Measurements from ENCODE around the gene TAS1R1. TPM values are rescaled to one million over a fixed set of nuclear protein-coding genes. Genes with fewer than 3 reads are reported as not detected.

TAS1R1 gene
- total and polyA plus RNA-seq, 9 of the 15 experiments (the other 6 are each of a cell fraction or from before 2014, with no cell fraction given) = 0.06 TPM; not detected in 8

- TF ChIP-seq, protein P1, sequence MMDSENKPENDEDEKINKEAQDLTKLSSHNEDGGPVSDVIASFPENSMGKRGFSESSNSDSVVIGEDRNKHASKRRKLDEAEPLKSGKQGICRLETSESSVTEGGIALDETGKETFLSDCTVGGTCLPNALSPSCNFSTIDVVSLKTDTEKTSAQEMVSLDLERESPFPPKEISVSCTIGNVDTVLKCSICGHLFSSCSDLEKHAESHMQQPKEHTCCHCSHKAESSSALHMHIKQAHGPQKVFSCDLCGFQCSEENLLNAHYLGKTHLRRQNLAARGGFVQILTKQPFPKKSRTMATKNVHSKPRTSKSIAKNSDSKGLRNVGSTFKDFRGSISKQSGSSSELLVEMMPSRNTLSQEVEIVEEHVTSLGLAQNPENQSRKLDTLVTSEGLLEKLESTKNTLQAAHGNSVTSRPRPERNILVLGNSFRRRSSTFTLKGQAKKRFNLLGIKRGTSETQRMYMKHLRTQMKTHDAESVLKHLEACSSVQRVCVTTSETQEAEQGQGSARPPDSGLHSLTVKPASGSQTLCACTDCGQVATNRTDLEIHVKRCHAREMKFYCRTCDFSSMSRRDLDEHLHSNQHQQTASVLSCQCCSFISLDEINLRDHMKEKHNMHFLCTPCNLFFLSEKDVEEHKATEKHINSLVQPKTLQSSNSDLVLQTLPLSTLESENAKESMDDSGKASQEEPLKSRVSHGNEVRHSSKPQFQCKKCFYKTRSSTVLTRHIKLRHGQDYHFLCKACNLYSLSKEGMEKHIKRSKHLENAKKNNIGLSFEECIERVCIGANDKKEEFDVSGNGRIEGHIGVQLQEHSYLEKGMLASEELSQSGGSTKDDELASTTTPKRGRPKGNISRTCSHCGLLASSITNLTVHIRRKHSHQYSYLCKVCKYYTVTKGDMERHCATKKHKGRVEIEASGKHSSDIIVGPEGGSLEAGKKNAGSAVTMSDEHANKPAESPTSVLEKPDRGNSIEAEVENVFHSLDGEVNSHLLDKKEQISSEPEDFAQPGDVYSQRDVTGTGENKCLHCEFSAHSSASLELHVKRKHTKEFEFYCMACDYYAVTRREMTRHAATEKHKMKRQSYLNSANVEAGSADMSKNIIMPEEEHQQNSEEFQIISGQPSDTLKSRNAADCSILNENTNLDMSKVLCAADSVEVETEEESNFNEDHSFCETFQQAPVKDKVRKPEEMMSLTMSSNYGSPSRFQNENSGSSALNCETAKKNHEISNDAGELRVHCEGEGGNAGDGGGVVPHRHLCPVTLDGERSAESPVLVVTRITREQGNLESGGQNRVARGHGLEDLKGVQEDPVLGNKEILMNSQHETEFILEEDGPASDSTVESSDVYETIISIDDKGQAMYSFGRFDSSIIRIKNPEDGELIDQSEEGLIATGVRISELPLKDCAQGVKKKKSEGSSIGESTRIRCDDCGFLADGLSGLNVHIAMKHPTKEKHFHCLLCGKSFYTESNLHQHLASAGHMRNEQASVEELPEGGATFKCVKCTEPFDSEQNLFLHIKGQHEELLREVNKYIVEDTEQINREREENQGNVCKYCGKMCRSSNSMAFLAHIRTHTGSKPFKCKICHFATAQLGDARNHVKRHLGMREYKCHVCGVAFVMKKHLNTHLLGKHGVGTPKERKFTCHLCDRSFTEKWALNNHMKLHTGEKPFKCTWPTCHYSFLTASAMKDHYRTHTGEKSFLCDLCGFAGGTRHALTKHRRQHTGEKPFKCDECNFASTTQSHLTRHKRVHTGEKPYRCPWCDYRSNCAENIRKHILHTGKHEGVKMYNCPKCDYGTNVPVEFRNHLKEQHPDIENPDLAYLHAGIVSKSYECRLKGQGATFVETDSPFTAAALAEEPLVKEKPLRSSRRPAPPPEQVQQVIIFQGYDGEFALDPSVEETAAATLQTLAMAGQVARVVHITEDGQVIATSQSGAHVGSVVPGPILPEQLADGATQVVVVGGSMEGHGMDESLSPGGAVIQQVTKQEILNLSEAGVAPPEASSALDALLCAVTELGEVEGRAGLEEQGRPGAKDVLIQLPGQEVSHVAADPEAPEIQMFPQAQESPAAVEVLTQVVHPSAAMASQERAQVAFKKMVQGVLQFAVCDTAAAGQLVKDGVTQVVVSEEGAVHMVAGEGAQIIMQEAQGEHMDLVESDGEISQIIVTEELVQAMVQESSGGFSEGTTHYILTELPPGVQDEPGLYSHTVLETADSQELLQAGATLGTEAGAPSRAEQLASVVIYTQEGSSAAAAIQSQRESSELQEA (IDR thresholded peaks at IDR 0.05; ENCODE audit: low read depth) = no peak
- TF ChIP-seq TFE3 (CRISPR knock-in tag; IDR thresholded peaks at IDR 0.05) (peak; percentile 93), SP1 (CRISPR knock-in tag; IDR thresholded peaks at IDR 0.05) (peak; percentile 36), USF2 (CRISPR knock-in tag; IDR thresholded peaks at IDR 0.05) (peak; percentile 91), ZNF324 (CRISPR knock-in tag; IDR thresholded peaks at IDR 0.05) (no peak), FOXJ2 (tag; IDR thresholded peaks at IDR 0.05) (peak; percentile 96), ZFP1 (CRISPR knock-in tag; IDR thresholded peaks at IDR 0.05) (no peak), NRF1 (conservative IDR thresholded peaks at IDR 0.05 in 1 of 2, IDR thresholded peaks at IDR 0.05 in 1 of 2) (peak; percentile 68 to 76), MEIS2 (IDR thresholded peaks at IDR 0.05; ENCODE audit: partially characterized antibody) (peak; percentile 29), NR2F6 (CRISPR knock-in tag; IDR thresholded peaks at IDR 0.05) (0 out of 2 replicates have a peak, but pooled peaks have one; percentile 11), JUNB (CRISPR knock-in tag; conservative IDR thresholded peaks at IDR 0.05) (peak; percentile 44; the same call in 1 of the 2 replicates), BRD9 (IDR thresholded peaks at IDR 0.05; ENCODE audit: low read depth, partially characterized antibody) (peak; percentile 28), EP300 (IDR thresholded peaks at IDR 0.05; ENCODE audit: low read length) (peak; percentile 66; the same call in 1 of the 2 replicates), IRF2 (CRISPR knock-in tag; IDR thresholded peaks at IDR 0.05) (no peak), HLTF (IDR thresholded peaks at IDR 0.05) (0 out of 2 replicates have a peak, but pooled peaks have one; percentile 13), ZNF311 (CRISPR knock-in tag; IDR thresholded peaks at IDR 0.05) (no peak)
- TF ChIP-seq, protein P2, sequence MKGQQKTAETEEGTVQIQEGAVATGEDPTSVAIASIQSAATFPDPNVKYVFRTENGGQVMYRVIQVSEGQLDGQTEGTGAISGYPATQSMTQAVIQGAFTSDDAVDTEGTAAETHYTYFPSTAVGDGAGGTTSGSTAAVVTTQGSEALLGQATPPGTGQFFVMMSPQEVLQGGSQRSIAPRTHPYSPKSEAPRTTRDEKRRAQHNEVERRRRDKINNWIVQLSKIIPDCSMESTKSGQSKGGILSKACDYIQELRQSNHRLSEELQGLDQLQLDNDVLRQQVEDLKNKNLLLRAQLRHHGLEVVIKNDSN (CRISPR knock-in tag; IDR thresholded peaks at IDR 0.05) = peak; percentile 93
These were observed 46.2 kb downstream of the TAS1R1 start (continued) for GRCh38 chr1:6601049-6601922.
